ENCODE measurements around the gene VAC14.

Gene VAC14

DNA sequence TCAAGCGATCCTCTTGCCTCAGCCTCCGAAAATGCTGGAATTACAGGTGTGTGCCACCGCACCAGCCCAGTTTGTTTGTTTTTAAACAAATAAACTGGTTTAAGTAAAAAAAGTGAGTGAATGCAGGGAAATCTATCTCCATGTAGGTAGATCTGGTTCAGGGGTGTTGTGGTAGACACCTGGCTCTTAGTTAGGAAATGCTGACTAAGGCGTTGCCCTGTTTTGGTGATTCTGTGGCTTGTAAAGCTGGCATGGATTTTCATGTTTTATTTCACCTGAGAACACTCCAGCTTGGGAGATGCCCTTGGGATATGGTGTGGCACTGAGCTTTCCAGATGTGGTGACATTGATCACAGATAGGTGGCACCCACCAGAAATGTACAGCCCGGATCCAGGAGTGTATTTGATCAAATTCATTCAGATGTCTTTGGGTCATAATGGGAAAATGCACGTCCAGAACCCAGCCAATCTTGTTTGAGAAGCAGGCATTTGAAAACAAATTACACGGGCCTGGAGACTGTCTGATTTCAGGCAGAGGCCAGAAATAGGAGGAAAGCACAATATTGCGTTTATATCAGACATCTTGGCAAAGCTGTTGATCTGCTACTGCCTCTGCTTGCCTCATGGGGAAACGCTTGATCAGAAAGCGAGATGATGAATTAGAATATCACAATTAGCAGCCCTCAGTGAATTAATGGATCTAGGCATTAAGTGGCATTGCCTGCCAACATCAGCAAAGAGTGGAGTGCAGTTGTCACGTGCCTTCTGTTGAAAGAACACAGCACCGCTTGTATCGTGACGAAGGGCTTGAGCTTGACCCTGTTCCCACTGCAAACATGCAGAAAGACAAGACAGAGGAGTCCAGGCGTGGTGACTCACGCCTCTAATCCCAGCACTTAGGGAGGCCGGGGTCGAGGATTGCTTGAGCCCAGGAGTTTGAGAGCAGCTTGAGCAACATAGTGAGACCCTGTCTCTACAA lies 161.9 kb downstream of the VAC14 start:
- Histone ChIP-seq H3K36me3 (no peaks in the 10 kb centered on the region), H3K27me3 (ENCODE audit: insufficient read depth, low read depth, severe bottlenecking) (no peaks in the 10 kb centered on the region), H3K4me3 (ENCODE audit: low read depth, low read length) (no peak overlapping the region), H3K9me3 (ENCODE audit: severe bottlenecking) (no peaks in the 10 kb centered on the region), H3K27ac (no peak overlapping the region)
- DNase-seq: no peak
- TF ChIP-seq, protein P1, sequence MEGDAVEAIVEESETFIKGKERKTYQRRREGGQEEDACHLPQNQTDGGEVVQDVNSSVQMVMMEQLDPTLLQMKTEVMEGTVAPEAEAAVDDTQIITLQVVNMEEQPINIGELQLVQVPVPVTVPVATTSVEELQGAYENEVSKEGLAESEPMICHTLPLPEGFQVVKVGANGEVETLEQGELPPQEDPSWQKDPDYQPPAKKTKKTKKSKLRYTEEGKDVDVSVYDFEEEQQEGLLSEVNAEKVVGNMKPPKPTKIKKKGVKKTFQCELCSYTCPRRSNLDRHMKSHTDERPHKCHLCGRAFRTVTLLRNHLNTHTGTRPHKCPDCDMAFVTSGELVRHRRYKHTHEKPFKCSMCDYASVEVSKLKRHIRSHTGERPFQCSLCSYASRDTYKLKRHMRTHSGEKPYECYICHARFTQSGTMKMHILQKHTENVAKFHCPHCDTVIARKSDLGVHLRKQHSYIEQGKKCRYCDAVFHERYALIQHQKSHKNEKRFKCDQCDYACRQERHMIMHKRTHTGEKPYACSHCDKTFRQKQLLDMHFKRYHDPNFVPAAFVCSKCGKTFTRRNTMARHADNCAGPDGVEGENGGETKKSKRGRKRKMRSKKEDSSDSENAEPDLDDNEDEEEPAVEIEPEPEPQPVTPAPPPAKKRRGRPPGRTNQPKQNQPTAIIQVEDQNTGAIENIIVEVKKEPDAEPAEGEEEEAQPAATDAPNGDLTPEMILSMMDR (IDR thresholded peaks at IDR 0.05; ENCODE audit: low read depth, low read length): no peak
